CD4-positive, alpha-beta T cell treated with Interleukin-15 for 1 hour (primary cell): Measurements from ENCODE around the gene BMERB1.
"Not testable (repeated sequence)": the region's sequence is repeated elsewhere in the genome, so short reads cannot be mapped to it uniquely, and the experiment has no call there.

ENCODE experiments used
- DNase-seq: peaks from one replicate; pipeline ENCODE4 v3.0.0-alpha.2; 2020

BMERB1 gene

GRCh38 chr16:15426796-15427195 is 7.6 kb upstream of the BMERB1 start:
- no peak for DNase-seq

DNA sequence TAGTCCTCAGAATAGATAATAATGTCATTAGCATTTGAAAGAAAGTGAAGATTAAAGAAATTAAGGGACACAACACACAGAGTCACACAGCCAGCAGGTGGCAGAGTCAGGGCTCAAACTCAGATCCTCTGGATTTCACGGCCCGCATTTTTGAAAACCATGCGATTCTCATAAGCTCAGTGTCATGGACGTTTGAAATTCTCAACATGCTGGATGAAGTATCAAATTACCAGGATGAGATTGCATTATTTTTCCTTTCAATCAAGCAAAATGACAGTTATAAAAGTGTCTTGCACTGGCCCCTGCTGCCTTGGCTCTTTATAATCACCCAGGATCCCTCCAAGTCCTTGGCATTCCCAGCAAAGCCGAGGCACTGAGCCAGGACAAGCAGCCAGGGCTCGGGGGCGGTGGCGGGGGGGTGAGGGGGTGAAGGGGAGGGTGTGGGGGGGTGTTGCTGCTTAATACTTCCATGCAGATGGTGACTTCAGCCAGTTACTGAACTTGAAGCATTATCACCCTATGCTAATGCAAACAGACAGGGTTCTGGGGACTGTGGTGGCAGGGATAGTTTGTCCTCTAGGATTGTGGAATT is 6.6 kb upstream of the BMERB1 start:
- DNase-seq = peak; percentile 55

DNA sequence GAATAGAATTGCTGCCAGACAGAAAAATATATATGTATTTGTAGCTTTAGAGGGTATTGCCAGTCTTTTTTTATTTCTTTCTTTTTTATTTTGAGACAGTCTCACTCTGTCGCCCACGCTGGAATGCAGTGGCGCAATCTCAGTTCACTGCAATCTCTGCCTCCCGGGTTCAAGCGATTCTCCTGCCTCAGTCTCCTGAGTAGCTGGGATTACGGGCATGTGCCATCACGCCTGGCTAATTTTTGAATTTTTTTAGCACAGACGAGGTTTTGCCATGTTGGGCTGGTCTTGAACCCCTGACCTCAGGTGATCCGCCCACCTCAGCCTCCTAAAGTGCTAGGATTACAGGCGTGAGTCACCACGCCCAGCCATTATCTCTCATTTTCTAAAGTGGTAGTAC is 3.5 kb upstream of the BMERB1 start:
- DNase-seq = not testable (repeated sequence)

DNA sequence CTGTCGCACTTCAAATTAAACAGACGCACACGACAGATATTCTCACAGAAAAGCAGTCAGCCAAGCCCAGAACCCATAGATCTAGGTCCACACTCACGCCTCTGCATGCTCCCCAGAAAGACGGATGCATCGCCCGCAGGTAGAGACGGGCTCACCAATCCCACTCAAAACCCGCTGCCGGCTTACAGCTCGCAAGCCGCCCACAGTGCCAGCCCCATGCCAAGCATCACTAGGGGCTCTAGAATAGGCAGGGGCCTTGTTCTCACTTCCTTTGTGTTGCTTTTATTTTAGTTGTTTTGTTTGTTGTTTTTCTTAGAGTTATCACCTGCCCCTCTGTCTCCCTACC is 336 bp upstream of the BMERB1 start:
- DNase-seq = no peak

DNA sequence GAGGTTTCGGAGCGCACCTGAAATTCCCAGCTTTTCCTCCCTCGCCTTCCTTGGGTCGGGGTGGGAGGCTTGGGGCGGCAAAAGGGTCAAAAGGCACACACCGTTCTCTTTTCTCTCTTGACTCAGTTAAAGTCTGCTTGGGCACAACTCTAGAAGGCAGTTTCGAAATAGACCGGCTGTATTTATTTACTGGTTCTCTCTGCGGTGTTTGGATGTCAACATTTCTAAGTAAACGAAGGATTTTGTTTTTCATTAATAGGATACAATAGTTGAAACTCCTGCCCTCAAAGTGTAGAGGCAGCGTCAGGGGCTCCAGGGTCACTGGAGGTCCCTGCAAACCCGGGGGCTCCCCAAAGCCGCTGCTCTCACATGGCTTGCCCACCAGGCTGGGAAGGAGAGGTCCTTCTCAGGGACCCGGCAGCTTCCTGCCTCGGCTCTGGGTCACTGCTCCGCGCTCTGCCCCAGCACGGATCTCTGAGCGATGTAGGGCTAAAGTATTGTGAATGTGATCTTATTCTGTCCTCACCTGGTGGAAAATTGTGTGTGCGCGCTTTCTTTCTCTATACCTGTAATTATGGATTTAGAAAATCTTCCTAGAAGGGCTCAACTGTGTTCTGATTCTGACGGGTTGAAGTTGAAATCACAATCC is 952 bp downstream of the BMERB1 start:
- no peak for DNase-seq

- DNase-seq = no peak
Measured at GRCh38 chr16:15439102-15439501, 4.7 kb downstream of the BMERB1 start.

GRCh38 chr16:15439521-15439920 is 5.1 kb downstream of the BMERB1 start:
- DNase-seq = no peak

DNA sequence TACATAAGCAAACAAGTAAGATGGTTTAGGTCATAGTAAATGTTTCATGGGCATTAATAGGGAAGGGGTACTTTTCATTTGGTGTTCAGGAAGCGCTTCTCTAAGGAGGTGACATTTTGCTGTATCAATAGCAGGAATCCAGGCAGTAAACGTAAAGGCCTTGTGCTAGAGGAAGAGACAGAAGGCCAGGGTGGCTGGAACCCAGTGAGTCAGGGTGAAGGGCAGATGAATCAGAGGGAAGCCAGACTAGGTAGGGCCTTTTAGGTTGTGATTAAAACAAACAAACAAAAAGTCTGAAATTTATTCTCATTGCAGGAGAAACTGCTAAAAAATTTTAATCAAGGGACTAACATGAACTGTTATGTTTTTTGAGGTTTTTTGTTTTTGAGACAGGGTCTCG is 6.5 kb downstream of the BMERB1 start:
- DNase-seq = no peak

GRCh38 chr16:15442140-15442539 is 7.8 kb downstream of the BMERB1 start:
- not testable (repeated sequence) for DNase-seq

- DNase-seq = no peak
Measured at GRCh38 chr16:15443753-15444152, 9.4 kb downstream of the BMERB1 start.

- DNase-seq = no peak
Measured at GRCh38 chr16:15444264-15444663, 9.9 kb downstream of the BMERB1 start.

DNA sequence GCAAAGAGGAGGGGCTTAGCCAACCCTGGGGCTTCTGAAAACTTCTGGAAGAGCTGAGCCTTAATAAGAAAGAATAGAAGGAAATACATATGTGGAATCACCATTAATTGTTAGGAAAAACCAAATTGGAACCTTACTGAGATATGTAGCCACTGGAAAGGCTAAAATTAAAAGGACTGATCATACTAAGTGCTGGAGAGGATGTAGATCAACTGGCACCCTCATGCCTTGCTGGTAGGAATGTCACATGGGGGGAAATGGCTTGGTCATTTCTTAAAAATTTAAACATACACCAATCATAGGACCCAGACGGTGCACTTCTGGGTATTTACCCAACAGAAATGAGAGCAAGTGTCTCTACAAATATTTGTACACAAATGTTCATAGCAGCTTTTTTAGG is 11.1 kb downstream of the BMERB1 start:
- DNase-seq = no peak

- no peak for DNase-seq
Measured at GRCh38 chr16:15446901-15447300, 12.5 kb downstream of the BMERB1 start.

DNA sequence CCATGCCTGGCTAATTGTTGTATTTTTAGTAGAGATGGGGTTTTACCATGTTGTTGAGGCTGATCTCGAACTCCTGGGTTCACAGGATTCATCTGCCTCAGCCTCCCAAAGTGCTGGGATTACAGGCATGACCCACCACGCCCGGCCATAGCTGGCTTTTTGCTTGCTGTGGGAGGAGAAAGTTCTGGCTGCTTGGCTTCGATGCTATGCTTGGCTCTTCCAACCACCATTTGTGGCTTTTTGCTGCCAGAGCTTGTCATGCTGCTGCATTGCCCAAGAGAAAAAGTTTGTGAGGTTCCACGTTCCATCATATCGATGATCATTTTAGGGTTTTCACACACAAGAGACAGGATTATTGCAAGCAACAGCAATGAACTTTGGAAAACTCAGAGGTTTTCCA is 16.2 kb downstream of the BMERB1 start:
- DNase-seq = no peak

DNA sequence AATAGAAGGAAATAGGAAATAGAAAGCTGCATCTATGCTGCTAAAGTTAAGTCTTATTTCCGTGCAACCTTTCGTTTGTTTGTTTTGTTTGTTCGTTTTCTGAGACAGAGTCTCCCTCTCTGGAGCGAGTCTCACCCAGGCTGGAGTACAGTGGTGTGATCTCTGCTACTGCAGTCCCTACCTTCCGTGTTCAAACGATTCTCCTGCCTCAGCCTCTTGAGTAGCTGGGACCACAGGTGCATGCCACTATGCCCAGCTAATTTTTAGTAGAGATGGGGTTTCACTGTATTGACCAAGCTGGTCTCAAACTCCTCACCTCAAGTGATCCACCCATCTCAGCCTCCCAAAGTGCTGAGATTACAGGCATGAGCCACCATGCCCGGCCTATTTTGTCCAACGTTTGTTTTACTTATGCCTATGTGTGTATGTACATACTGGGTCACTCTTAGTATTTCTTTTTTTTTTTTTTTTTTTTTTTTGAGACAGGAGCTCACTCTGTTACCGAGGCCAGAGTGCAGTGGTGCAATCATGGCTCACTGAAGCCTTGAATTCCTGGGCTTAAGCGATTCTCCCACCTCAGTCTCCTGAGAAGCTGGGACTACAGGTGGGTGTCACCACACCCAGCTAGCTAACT is 16.8 kb downstream of the BMERB1 start:
- DNase-seq = no peak

GRCh38 chr16:15452246-15452855 is 18.0 kb downstream of the BMERB1 start:
- DNase-seq = no peak

- not testable (repeated sequence) for DNase-seq
Measured at GRCh38 chr16:15453296-15453695, 18.9 kb downstream of the BMERB1 start.

- DNase-seq = not testable (repeated sequence)
Measured at GRCh38 chr16:15454933-15455332, 20.5 kb downstream of the BMERB1 start.

DNA sequence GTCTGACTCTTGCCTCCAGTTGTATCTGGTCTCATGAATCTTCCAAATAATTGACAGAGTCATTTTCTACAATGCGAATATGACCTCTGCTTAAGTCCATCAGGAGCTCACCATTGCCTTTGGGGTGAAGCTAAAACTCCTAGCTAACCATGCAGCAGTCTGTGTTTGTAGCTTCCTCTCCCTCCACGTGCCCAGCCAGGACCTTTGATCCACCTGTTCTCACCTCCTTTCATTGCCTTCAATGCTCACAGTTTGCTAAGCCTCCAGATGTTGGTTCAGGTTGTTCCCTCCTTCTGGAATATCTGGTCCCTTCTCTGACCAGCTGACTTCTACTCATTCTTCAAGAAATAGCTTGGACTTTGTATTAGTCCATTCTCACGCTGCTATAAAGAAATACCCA is 23.0 kb downstream of the BMERB1 start:
- no peak for DNase-seq

GRCh38 chr16:15457958-15458357 is 23.6 kb downstream of the BMERB1 start:
- DNase-seq = no peak

DNA sequence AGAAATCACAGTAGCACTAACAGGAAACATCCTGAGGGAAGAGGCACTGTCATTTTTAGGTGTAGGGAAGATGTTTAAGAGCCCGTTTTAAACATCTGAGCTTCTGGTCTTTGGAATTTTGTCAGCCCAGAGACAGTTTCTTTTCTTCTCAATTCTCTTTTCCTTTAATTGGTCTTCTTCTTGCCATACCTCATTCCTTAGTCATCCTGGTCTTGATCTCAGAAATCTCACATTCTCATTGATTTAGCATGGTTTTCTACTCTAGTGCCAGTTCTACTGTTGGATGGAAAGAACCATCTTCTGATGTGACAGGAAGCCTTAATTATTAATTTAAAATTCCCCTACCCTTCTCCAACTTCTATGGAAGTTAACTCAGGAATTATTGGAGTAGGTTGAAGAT is 25.4 kb downstream of the BMERB1 start:
- DNase-seq = no peak

DNA sequence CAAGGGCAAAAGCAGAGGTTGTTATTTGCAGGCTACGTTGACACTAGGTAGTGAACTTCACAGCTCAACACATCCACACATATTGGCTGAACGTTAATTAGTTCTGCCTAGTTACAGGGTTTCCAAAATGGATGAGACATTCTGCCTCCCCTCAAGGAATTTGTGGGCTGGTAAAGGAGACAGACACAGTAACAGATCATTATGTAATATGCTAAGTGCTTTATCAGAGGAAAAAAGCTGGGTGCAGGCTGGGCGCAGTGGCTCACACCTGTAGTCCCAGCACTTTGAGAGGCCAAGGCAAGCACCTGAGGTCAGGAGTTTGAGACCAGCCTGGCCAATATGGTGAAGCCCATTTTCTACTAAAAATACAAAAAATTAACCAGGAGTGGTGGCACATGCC is 26.2 kb downstream of the BMERB1 start:
- no peak for DNase-seq

DNA sequence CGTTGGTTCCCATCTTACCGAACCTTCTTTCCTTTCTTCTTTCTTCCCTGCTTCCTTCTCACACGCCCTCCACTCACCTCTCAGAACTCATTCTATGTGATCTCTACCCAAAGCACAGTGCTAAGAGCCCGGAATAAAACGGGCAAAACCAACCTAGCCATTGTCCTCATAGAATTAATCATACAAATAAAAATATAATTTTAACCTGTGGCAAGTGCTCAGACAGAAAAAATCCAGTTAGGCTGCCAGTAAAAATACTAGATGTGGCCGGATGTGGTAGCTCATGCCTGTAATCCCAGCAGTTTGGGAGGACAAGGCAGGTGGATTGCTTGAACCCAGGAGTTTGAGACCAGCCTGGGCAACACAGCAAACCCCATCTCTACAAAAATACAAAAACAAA is 27.0 kb downstream of the BMERB1 start:
- DNase-seq = no peak
